SU-DHL-6 (cell line): ENCODE results near the gene KDELR3.

Source experiments
- CTCF ChIP-seq: fragments of 200-600 bp; sonication (generic); IDR thresholded peaks from one replicate; pipeline ENCODE4 v1.5.1; 2017; ENCODE audit warnings: antibody characterized with exemption, mild to moderate bottlenecking, low read length, moderate library complexity; ENCODE audit not compliant: insufficient read depth, poor library complexity, severe bottlenecking
- EZH2phosphoT487 ChIP-seq: fragments of 200-600 bp; sonication (generic), shearing (Covaris generic); conservative IDR thresholded peaks from 2 replicates; pipeline ENCODE4 v1.6.1; 2018; ENCODE audit warnings: mild to moderate bottlenecking, antibody characterized with exemption, low read length, moderate library complexity, mixed read lengths

GRCh38 chr22:38490915-38491314, 23.0 kb downstream of the KDELR3 start:
- TF ChIP-seq CTCF (no peak), EZH2phosphoT487 (no peak)
